ENCODE results near the gene GAK. TPM values are rescaled to one million over a fixed set of nuclear protein-coding genes. Genes with fewer than 3 reads are reported as not detected.

The GAK gene
- total and polyA plus RNA-seq, 4 donors = 27.4 to 69.7 (median 47.0) TPM

DNA sequence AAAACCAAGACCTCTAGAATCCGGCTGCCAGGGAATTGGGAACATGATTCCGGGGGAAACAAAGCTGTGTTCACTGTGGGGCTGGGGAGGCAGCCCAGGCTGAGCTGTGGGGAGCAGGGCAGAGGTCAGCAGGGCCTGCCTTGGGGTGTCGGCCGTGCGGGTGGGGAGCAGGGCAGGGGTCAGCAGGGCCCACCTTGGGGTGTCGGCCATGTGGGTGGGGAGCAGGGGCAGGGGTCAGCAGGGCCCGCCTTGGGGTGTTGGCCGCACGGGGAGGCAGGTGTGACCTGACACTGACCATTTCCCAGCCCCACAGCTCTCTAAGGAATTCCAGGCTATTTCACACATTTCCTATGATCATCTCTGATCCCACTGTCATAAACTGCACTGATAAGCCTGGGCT is 60.6 kb downstream of the GAK start:
- H3K36me3 ChIP-seq (ENCODE audit: control insufficient read depth in 4 of 4, insufficient read depth in 3 of 4, low read depth in 1 of 4, low read length in 3 of 4) = peaks cover 12 to 73% (median 36%) of the 10 kb centered on the region in 4 donors
- H3K4me3 ChIP-seq (ENCODE audit: low read depth in 1 of 3, low read length in 3 of 3) = no peak overlapping the region
- H3K9ac ChIP-seq (ENCODE audit: low read depth in 1 of 2, low read length in 2 of 2) = no peak overlapping the region
- TF ChIP-seq, protein P1, sequence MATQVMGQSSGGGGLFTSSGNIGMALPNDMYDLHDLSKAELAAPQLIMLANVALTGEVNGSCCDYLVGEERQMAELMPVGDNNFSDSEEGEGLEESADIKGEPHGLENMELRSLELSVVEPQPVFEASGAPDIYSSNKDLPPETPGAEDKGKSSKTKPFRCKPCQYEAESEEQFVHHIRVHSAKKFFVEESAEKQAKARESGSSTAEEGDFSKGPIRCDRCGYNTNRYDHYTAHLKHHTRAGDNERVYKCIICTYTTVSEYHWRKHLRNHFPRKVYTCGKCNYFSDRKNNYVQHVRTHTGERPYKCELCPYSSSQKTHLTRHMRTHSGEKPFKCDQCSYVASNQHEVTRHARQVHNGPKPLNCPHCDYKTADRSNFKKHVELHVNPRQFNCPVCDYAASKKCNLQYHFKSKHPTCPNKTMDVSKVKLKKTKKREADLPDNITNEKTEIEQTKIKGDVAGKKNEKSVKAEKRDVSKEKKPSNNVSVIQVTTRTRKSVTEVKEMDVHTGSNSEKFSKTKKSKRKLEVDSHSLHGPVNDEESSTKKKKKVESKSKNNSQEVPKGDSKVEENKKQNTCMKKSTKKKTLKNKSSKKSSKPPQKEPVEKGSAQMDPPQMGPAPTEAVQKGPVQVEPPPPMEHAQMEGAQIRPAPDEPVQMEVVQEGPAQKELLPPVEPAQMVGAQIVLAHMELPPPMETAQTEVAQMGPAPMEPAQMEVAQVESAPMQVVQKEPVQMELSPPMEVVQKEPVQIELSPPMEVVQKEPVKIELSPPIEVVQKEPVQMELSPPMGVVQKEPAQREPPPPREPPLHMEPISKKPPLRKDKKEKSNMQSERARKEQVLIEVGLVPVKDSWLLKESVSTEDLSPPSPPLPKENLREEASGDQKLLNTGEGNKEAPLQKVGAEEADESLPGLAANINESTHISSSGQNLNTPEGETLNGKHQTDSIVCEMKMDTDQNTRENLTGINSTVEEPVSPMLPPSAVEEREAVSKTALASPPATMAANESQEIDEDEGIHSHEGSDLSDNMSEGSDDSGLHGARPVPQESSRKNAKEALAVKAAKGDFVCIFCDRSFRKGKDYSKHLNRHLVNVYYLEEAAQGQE (IDR thresholded peaks at IDR 0.05) = no peak
- no peak for TF ChIP-seq HNF4G (IDR thresholded peaks at IDR 0.05)
- no peak for TF ChIP-seq FOXA1 (IDR thresholded peaks at IDR 0.05)
- TF ChIP-seq, protein P2, sequence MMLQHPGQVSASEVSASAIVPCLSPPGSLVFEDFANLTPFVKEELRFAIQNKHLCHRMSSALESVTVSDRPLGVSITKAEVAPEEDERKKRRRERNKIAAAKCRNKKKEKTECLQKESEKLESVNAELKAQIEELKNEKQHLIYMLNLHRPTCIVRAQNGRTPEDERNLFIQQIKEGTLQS (IDR thresholded peaks at IDR 0.05) = no peak
- no peak for TF ChIP-seq EGR1 (IDR thresholded peaks at IDR 0.05; ENCODE audit: low read depth in 2 of 2)
- TF ChIP-seq, protein P3, sequence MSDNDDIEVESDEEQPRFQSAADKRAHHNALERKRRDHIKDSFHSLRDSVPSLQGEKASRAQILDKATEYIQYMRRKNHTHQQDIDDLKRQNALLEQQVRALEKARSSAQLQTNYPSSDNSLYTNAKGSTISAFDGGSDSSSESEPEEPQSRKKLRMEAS (IDR thresholded peaks at IDR 0.05) = no peak
- TF ChIP-seq NR2F2 (IDR thresholded peaks at IDR 0.05) = no peak
- no peak for TF ChIP-seq TAF1 (conservative IDR thresholded peaks at IDR 0.05)
- TF ChIP-seq SP1 (IDR thresholded peaks at IDR 0.05) = no peak
- TF ChIP-seq YY1 (IDR thresholded peaks at IDR 0.05) = no peak
- no peak for TF ChIP-seq JUND (IDR thresholded peaks at IDR 0.05)
- no peak for TF ChIP-seq FOXA2 (IDR thresholded peaks at IDR 0.05)
- TF ChIP-seq, protein P4, sequence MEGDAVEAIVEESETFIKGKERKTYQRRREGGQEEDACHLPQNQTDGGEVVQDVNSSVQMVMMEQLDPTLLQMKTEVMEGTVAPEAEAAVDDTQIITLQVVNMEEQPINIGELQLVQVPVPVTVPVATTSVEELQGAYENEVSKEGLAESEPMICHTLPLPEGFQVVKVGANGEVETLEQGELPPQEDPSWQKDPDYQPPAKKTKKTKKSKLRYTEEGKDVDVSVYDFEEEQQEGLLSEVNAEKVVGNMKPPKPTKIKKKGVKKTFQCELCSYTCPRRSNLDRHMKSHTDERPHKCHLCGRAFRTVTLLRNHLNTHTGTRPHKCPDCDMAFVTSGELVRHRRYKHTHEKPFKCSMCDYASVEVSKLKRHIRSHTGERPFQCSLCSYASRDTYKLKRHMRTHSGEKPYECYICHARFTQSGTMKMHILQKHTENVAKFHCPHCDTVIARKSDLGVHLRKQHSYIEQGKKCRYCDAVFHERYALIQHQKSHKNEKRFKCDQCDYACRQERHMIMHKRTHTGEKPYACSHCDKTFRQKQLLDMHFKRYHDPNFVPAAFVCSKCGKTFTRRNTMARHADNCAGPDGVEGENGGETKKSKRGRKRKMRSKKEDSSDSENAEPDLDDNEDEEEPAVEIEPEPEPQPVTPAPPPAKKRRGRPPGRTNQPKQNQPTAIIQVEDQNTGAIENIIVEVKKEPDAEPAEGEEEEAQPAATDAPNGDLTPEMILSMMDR (IDR thresholded peaks at IDR 0.05; ENCODE audit: low read depth, low read length, missing input control) = no peak
- TF ChIP-seq GABPA (IDR thresholded peaks at IDR 0.05 in 1 of 2, conservative IDR thresholded peaks at IDR 0.05 in 1 of 2) = no peak
- TF ChIP-seq, protein P5, sequence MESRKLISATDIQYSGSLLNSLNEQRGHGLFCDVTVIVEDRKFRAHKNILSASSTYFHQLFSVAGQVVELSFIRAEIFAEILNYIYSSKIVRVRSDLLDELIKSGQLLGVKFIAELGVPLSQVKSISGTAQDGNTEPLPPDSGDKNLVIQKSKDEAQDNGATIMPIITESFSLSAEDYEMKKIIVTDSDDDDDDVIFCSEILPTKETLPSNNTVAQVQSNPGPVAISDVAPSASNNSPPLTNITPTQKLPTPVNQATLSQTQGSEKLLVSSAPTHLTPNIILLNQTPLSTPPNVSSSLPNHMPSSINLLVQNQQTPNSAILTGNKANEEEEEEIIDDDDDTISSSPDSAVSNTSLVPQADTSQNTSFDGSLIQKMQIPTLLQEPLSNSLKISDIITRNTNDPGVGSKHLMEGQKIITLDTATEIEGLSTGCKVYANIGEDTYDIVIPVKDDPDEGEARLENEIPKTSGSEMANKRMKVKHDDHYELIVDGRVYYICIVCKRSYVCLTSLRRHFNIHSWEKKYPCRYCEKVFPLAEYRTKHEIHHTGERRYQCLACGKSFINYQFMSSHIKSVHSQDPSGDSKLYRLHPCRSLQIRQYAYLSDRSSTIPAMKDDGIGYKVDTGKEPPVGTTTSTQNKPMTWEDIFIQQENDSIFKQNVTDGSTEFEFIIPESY (IDR thresholded peaks at IDR 0.05) = no peak
- TF ChIP-seq HNF4A (conservative IDR thresholded peaks at IDR 0.05) = no peak
- no peak for TF ChIP-seq RXRA (IDR thresholded peaks at IDR 0.05)
- no peak for TF ChIP-seq RAD21 (IDR thresholded peaks at IDR 0.05)
- H3K27me3 ChIP-seq (ENCODE audit: control insufficient read depth in 4 of 4, insufficient read depth in 4 of 4, low read length in 3 of 4) = no peaks in the 10 kb centered on the region
- no peaks in the 10 kb centered on the region for H3K9me3 ChIP-seq (ENCODE audit: control insufficient read depth in 4 of 4, low read length in 3 of 4)
- no peaks in the 10 kb centered on the region for H3K4me1 ChIP-seq (ENCODE audit: control insufficient read depth in 4 of 4, insufficient read depth in 4 of 4, low read length in 3 of 4)
- DNase-seq (ENCODE audit: low spot score) = no peak
- no peak overlapping the region for H3K27ac ChIP-seq (ENCODE audit: low read depth in 1 of 2, low read length in 2 of 2)
- 90% methylated on average over 9 of the region's 9 CpGs for WGBS
